ENCODE results near the gene MYLK4.

Gene MYLK4

DNA sequence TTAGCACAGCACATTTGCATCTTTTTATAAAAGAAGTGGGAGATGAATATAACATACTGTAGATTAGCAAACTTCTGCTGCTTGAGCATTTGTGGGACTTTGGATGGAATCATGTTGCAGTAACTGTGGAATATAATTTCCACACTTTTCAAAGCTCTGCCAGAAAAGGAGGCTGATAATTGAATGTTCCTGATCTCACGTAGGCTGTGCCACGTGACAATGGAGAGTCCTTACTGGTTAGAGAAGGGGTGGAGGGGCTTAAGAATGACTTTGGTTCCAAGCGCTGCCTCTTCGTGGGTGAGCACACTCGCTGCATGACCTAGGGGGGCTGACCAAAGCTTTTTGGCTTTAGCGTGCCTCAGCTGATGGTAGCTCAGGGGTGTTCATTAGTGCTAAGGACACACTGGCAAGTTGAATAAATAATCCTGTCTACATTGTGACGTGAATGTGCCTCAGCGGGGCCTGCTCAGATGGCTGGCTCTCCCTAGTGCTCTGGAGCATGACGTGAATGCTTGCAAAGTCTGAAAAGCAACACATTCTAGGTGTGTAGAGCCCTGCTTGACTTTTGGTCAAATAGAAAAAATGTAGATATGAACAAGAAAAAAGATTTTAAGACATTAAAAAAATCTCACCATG, 29.5 kb upstream of the MYLK4 start:
- no peak for TF ChIP-seq SIN3A (IDR thresholded peaks at IDR 0.05; ENCODE audit: borderline replicate concordance, insufficient read depth, low read length)
- TF ChIP-seq FOXP2 (optimal IDR thresholded peaks at IDR 0.05; ENCODE audit: borderline replicate concordance, extremely low read depth, extremely low read length, insufficient read depth), result no peak
- no peak for TF ChIP-seq REST (IDR thresholded peaks at IDR 0.05; ENCODE audit: insufficient read depth in 1 of 2, low read depth in 2 of 2, low read length in 2 of 2)

DNA sequence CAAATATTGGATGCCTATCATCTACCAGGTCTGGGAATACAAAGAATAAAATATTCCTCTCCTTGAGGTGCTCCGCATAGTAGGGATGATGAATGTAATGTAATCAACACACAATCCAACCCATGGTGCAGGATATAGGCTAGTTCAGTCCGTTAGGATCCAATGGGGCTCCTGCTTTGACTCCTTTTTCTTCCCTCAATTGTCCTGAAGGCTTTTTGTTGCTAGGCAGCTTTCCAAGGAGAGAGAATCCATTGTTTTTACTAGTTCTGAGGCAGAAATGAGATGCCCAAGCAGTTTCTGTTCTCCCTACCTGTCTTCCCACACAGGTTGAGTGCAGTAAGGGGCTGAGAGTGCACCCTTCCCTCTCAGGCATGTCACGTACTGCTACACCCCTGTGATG, 26.5 kb upstream of the MYLK4 start:
- TF ChIP-seq SIN3A (IDR thresholded peaks at IDR 0.05; ENCODE audit: borderline replicate concordance, insufficient read depth, low read length) (no peak), TAF1 (IDR thresholded peaks at IDR 0.05; ENCODE audit: borderline replicate concordance, insufficient read depth, low read length) (no peak), POLR2AphosphoS5 (IDR thresholded peaks at IDR 0.05; ENCODE audit: low read depth, low read length) (no peak), FOXP2 (optimal IDR thresholded peaks at IDR 0.05; ENCODE audit: borderline replicate concordance, extremely low read depth, extremely low read length, insufficient read depth) (no peak), REST (IDR thresholded peaks at IDR 0.05; ENCODE audit: insufficient read depth in 1 of 2, low read depth in 2 of 2, low read length in 2 of 2) (no peak)

GRCh38 chr6:2775003-2775402, 24.3 kb upstream of the MYLK4 start:
- TF ChIP-seq POLR2AphosphoS5 (IDR thresholded peaks at IDR 0.05; ENCODE audit: low read depth, low read length), result no peak
- no peak for TF ChIP-seq REST (IDR thresholded peaks at IDR 0.05; ENCODE audit: insufficient read depth in 1 of 2, low read depth in 2 of 2, low read length in 2 of 2)
- TF ChIP-seq FOXP2 (optimal IDR thresholded peaks at IDR 0.05; ENCODE audit: borderline replicate concordance, extremely low read depth, extremely low read length, insufficient read depth), result no peak
- no peak for TF ChIP-seq TAF1 (IDR thresholded peaks at IDR 0.05; ENCODE audit: borderline replicate concordance, insufficient read depth, low read length)
- no peak for TF ChIP-seq SIN3A (IDR thresholded peaks at IDR 0.05; ENCODE audit: borderline replicate concordance, insufficient read depth, low read length)

- no peak for TF ChIP-seq TAF1 (IDR thresholded peaks at IDR 0.05; ENCODE audit: borderline replicate concordance, insufficient read depth, low read length)
- no peak for TF ChIP-seq FOXP2 (optimal IDR thresholded peaks at IDR 0.05; ENCODE audit: borderline replicate concordance, extremely low read depth, extremely low read length, insufficient read depth)
- no peak for TF ChIP-seq REST (IDR thresholded peaks at IDR 0.05; ENCODE audit: insufficient read depth in 1 of 2, low read depth in 2 of 2, low read length in 2 of 2)
- TF ChIP-seq POLR2AphosphoS5 (IDR thresholded peaks at IDR 0.05; ENCODE audit: low read depth, low read length), result no peak
- no peak for TF ChIP-seq SIN3A (IDR thresholded peaks at IDR 0.05; ENCODE audit: borderline replicate concordance, insufficient read depth, low read length)
Observed at GRCh38 chr6:2773449-2773848, 22.7 kb upstream of the MYLK4 start.

DNA sequence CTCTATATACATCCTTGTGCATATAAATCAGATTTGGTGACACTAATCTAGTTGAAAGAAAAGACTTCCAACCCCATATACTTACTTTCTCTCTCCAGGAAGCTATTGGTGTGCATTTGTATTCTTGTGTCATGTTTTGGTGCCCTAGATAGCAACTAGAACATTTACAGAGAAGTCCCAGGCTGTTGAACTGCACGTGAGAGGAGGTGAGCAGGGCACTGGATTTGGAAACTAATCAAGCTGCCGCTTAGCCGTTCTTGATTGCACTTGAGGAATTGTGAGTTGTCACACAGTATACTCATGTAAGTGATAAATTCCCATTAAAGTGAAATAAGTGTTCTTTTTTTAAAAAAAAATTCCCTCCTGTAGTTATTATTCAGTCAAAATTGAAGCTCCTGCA, 22.1 kb upstream of the MYLK4 start:
- TF ChIP-seq SIN3A (IDR thresholded peaks at IDR 0.05; ENCODE audit: borderline replicate concordance, insufficient read depth, low read length) (no peak), FOXP2 (optimal IDR thresholded peaks at IDR 0.05; ENCODE audit: borderline replicate concordance, extremely low read depth, extremely low read length, insufficient read depth) (no peak), TAF1 (IDR thresholded peaks at IDR 0.05; ENCODE audit: borderline replicate concordance, insufficient read depth, low read length) (no peak), POLR2AphosphoS5 (IDR thresholded peaks at IDR 0.05; ENCODE audit: low read depth, low read length) (no peak), REST (IDR thresholded peaks at IDR 0.05; ENCODE audit: insufficient read depth in 1 of 2, low read depth in 2 of 2, low read length in 2 of 2) (no peak)

Measured in PFSK-1 (cell line).